GM12878 (cell line): Measurements from ENCODE around the gene TCF25. TPM values are rescaled to one million over a fixed set of nuclear protein-coding genes. Genes with fewer than 3 reads are reported as not detected.

Experiments
- ATAC-seq: fragments of 200-7000 bp; cut with Tn5 transposase; 3 replicates; pipeline ENCODE4 v1.9.1; 2020; ENCODE audit warnings: mild to moderate bottlenecking, moderate library complexity
- BruUV-seq: library from RNA; stranded (reverse); fragments of 400-500 nt; replicated peaks from 2 replicates; lab custom pipeline; 2021; lab: Mats Ljungman, UMichigan
- CTCF ChIA-PET: fragments of 300-600 bp; sonication (Branson Sonifier 250); formaldehyde crosslinking; extraction: SDS; loops from one replicate; lab custom pipeline; 2021; ENCODE audit warnings: inconsistent platforms; lab: Yijun Ruan, JAX
- POLR2A ChIA-PET: fragments of 350-600 bp; formaldehyde crosslinking; extraction: SDS; loops from one replicate; lab custom pipeline; 2021; ENCODE audit warnings: inconsistent platforms; lab: Charles Lee
- RAD21 ChIA-PET: fragments of 300-600 bp; sonication (Branson Sonifier 250); formaldehyde crosslinking; loops from one replicate; lab custom pipeline; 2023; ENCODE audit warnings: antibody characterized with exemption; ENCODE audit not compliant: unreplicated experiment; lab: Charles Lee
- SMC1A ChIA-PET: fragments of 300-600 bp; sonication (Branson Sonifier 250); formaldehyde crosslinking; loops from one replicate; lab custom pipeline; 2023; ENCODE audit not compliant: unreplicated experiment, uncharacterized antibody; lab: Charles Lee
- DNase-seq: peaks from one replicate; pipeline ENCODE4 v3.0.0-alpha.2; 2011; ENCODE audit warnings: low read depth, low spot score
- FAIRE-seq: peaks from 3 replicates; lab custom pipeline; 2011; peaks lifted over from hg19 to GRCh38; lab: Jason Lieb, UNC
- H2AFZ ChIP-seq: 2 replicates; pipeline ENCODE4 v1.6.0; 2011; ENCODE audit warnings: low read depth, low read length, control low read depth; ENCODE audit not compliant: control insufficient read depth
- H3K27ac ChIP-seq: 2 replicates; pipeline ENCODE4 v1.5.1; 2011; ENCODE audit warnings: control low read depth; ENCODE audit not compliant: control insufficient read depth, insufficient read depth
- H3K27me3 ChIP-seq, 2 experiments: replicated peaks in 1 of 2; 2 replicates each; pipeline versions ENCODE4 v1.6.0 to v1.6.1; 2011; ENCODE audit warnings: low read length in 1 of 2; ENCODE audit not compliant: control insufficient read depth in 2 of 2, insufficient read depth in 2 of 2
- H3K36me3 ChIP-seq, 2 experiments: 2 replicates each; pipeline ENCODE4 v1.5.1; 2011; ENCODE audit warnings: low read length in 1 of 2; ENCODE audit not compliant: control insufficient read depth in 2 of 2, insufficient read depth in 2 of 2
- H3K4me1 ChIP-seq: 2 replicates; pipeline ENCODE4 v1.6.1; 2011; ENCODE audit warnings: mild to moderate bottlenecking, low read length, moderate library complexity, mixed read lengths; ENCODE audit not compliant: control insufficient read depth, insufficient read depth
- H3K4me2 ChIP-seq: 2 replicates; pipeline ENCODE4 v1.6.0; 2011; ENCODE audit warnings: control low read depth; ENCODE audit not compliant: control insufficient read depth, insufficient read depth
- H3K4me3 ChIP-seq: fragments of 200-600 bp; sonication (generic); 2 replicates; pipeline ENCODE4 v1.5.1; 2016
- H3K79me2 ChIP-seq: 2 replicates; pipeline ENCODE4 v1.6.0; 2011; ENCODE audit warnings: low read length; ENCODE audit not compliant: control insufficient read depth, insufficient read depth
- H3K9ac ChIP-seq: 2 replicates; pipeline ENCODE4 v1.8.0; 2011; ENCODE audit warnings: low read length, control low read depth, mixed read lengths; ENCODE audit not compliant: control insufficient read depth, insufficient read depth
- H3K9me3 ChIP-seq: replicated peaks from 3 replicates; pipeline ENCODE4 v1.5.1; 2011; ENCODE audit warnings: mild to moderate bottlenecking, low read length; ENCODE audit not compliant: control insufficient read depth, insufficient read depth
- H4K20me1 ChIP-seq: 2 replicates; pipeline ENCODE4 v1.6.0; 2011; ENCODE audit not compliant: control insufficient read depth, insufficient read depth
- FOXK2 ChIP-seq: fragments of 450-650 bp; IDR thresholded peaks from 2 replicates; pipeline ENCODE4 v1.6.1; 2017; ENCODE audit warnings: mild to moderate bottlenecking, moderate library complexity
- NR2F1 ChIP-seq: fragments of 450-650 bp; conservative IDR thresholded peaks from 2 replicates; pipeline ENCODE4 v1.6.1; 2017; ENCODE audit warnings: mild to moderate bottlenecking
- PAX5 ChIP-seq: IDR thresholded peaks from 2 replicates; pipeline ENCODE4 v1.6.1; 2011; ENCODE audit warnings: low read depth, low read length, borderline replicate concordance
- TCF7 ChIP-seq: IDR thresholded peaks from 2 replicates; pipeline ENCODE4 v1.6.1; 2014; ENCODE audit warnings: antibody characterized with exemption, borderline replicate concordance
- WGBS: methylation state at CpG from one replicate; pipeline ENCODE4 v1.1.6; 2016; ENCODE audit warnings: low lambda C conversion rate; ENCODE audit not compliant: insufficient replicate concordance, insufficient coverage; ENCODE audit errors: missing lambda C conversion rate; 5-methylcytosine and 5-hydroxymethylcytosine counted together
- in situ Hi-C: fragments of 300-500 bp; cut with MboI; formaldehyde crosslinking; loops from 9 replicates; pipeline ENCODE4 v1.14.3; 2018; ENCODE audit warnings: mixed read lengths
- intact Hi-C: fragments of 100-400 bp; cut with micrococcal nuclease; formaldehyde crosslinking; loops from one replicate; pipeline ENCODE4 v1.14.2; 2022; ENCODE audit not compliant: unreplicated experiment
- polyA plus RNA-seq, 11 experiments: library from polyadenylated mRNA; depleted of rRNA in 4 of 11; unstranded in 6 of 11; stranded (reverse) in 5 of 11; fragments of >200 nt; fragmentation: Nextera tagmentation in 4 of 11; fragmentation: Illumina TruSeq in 1 of 11; extraction: Ambion mirVana in 4 of 11; extraction: Trizol in 1 of 11; gene quantifications; 1 replicate in 1 of 11; 2 replicates in 10 of 11; pipeline versions ENCODE4 v1.2.1 to v1.2.3, GENCODE V29; 2011 to 2016; ENCODE audit warnings: inconsistent platforms in 2 of 11, missing spikeins in 2 of 11, low read depth in 1 of 11
- total RNA-seq, 4 experiments: library from RNA; depleted of rRNA in 3 of 4; stranded (reverse); fragments of >200 nt in 3 of 4; fragmentation: Illumina TruSeq in 1 of 4; extraction: Trizol in 1 of 4; gene quantifications; 2 replicates each; pipeline versions ENCODE4 v1.2.1 to v1.2.3, GENCODE V29; 2013 to 2021
- TF ChIP-seq, protein P1 (sequence below): fragments of 450-650 bp; IDR thresholded peaks from 2 replicates; pipeline ENCODE4 v1.6.1; 2018; ENCODE audit warnings: borderline replicate concordance, mild to moderate bottlenecking; ENCODE audit not compliant: partially characterized antibody

TCF25 gene
- total and polyA plus RNA-seq, 10 of the 15 experiments (the other 5 are each of a cell fraction or from before 2014, with no cell fraction given), result 8.4 to 130 (median 89.4) TPM

DNA sequence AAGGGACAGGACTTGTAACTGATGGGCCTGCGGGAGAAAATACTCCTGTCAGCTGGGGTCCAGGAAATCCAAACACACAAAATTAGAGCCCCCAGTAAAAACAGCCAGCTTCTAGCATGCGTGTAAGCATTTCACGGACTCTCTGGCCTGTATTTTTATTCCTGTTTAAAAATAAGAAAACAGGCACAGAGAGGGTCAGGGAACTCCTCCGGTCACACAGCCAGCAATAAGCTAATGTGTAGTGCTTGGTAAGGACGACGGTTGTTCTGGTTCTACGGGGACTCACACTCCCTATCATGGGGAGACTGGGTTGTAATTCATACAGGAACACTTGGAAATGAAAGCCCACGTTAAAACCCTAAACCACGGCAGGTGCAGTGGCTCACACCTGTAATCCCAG lies 1.5 kb upstream of the TCF25 start:
- in situ Hi-C loops, result no loop called here
- SMC1A ChIA-PET, result interaction anchor here (3.8 kb wide), 1 partner anchor 9 kb away, joined by 17 read pairs; no protein-coding TSS in a partner anchor

More for the DNA sequence above, 1.5 kb upstream of the TCF25 start:
- no peaks in the 10 kb centered on the region for H3K27me3 ChIP-seq
- ChIA-PET POLR2A (interaction anchor here (4.1 kb wide), 1 partner anchor 9 kb away, joined by 49 read pairs; no protein-coding TSS in a partner anchor), RAD21 (interaction anchor here (0.8 to 1.1 kb wide), 2 partner anchors 8 to 11 kb away, joined by 3 read pairs; no protein-coding TSS in a partner anchor), CTCF (interaction anchor here (1.5 to 3.5 kb wide), 2 partner anchors 11 to 38 kb away, joined by 3 to 19 read pairs; no protein-coding TSS in a partner anchor)
- ATAC-seq (no peak), DNase-seq (no peak), FAIRE-seq (no peak)
- no peak overlapping the region for H3K27ac ChIP-seq
- peaks cover 0 to 6% of the 10 kb centered on the region in 2 experiments; a peak in 1 of 4 replicates for H3K36me3 ChIP-seq
- WGBS, result 89% methylated on average over 9 of the region's 9 CpGs
- H2AFZ ChIP-seq, result no peak overlapping the region
- H3K79me2 ChIP-seq, result peaks cover 27% of the 10 kb centered on the region
- intact Hi-C loops, result no loop called here
- no peak overlapping the region for H3K4me3 ChIP-seq
- peak overlapping the region; percentile 90; the same call in 1 of the 2 replicates for H3K4me2 ChIP-seq
- no peak overlapping the region for H3K9ac ChIP-seq
- no TSS peak for BruUV-seq
- peaks cover 3% of the 10 kb centered on the region for H4K20me1 ChIP-seq
- TF ChIP-seq NR2F1, result no peak
- TF ChIP-seq, protein P1, sequence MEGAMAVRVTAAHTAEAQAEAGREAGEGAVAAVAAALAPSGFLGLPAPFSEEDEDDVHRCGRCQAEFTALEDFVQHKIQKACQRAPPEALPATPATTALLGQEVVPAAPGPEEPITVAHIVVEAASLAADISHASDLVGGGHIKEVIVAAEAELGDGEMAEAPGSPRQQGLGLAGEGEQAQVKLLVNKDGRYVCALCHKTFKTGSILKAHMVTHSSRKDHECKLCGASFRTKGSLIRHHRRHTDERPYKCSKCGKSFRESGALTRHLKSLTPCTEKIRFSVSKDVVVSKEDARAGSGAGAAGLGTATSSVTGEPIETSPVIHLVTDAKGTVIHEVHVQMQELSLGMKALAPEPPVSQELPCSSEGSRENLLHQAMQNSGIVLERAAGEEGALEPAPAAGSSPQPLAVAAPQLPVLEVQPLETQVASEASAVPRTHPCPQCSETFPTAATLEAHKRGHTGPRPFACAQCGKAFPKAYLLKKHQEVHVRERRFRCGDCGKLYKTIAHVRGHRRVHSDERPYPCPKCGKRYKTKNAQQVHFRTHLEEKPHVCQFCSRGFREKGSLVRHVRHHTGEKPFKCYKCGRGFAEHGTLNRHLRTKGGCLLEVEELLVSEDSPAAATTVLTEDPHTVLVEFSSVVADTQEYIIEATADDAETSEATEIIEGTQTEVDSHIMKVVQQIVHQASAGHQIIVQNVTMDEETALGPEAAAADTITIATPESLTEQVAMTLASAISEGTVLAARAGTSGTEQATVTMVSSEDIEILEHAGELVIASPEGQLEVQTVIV, result no peak
- TF ChIP-seq TCF7, result no peak
- TF ChIP-seq PAX5, result no peak
- TF ChIP-seq FOXK2, result no peak
- H3K9me3 ChIP-seq, result peaks cover 1% of the 10 kb centered on the region; the same call in 2 of the 3 replicates
- peaks cover 15% of the 10 kb centered on the region for H3K4me1 ChIP-seq
